Keratinocyte (primary cell): ENCODE results near the gene MELTF.

Source experiments
- CTCF ChIP-seq, 3 experiments: IDR thresholded peaks in 1 of 3; conservative IDR thresholded peaks in 1 of 3; optimal IDR thresholded peaks in 1 of 3; 2 replicates in 2 of 3; 3 replicates in 1 of 3; pipeline versions ENCODE3 to v1.5.1; 2011; ENCODE audit warnings: low read length in 3 of 3, mild to moderate bottlenecking in 3 of 3, moderate library complexity in 2 of 3, control low read depth in 1 of 3, inconsistent platforms in 1 of 3; ENCODE audit not compliant: insufficient read depth in 2 of 3; ENCODE audit errors: extremely low read depth in 1 of 3
- EZH2 ChIP-seq: IDR thresholded peaks from one replicate; pipeline ENCODE4 v1.6.1; 2012; ENCODE audit warnings: inconsistent platforms, mild to moderate bottlenecking, low read length, moderate library complexity

GRCh38 chr3:197001972-197002700 is 27.5 kb downstream of the MELTF start:
- TF ChIP-seq EZH2 (no peak), CTCF (optimal IDR thresholded peaks at IDR 0.05 in 1 of 3, IDR thresholded peaks at IDR 0.05 in 1 of 3, conservative IDR thresholded peaks at IDR 0.05 in 1 of 3; ENCODE audit: extremely low read depth in 1 of 3, insufficient read depth in 2 of 3, low read length in 3 of 3) (no peak)
